GM21576 (cell line): ENCODE data around the gene RFTN1.

Source experiments
- ATAC-seq: cut with Tn5 transposase; IDR thresholded peaks from one replicate; pipeline ENCODE4 v1.9.1; 2021; ENCODE audit warnings: mild to moderate bottlenecking, moderate library complexity; ENCODE audit not compliant: unreplicated experiment

RFTN1 gene

DNA sequence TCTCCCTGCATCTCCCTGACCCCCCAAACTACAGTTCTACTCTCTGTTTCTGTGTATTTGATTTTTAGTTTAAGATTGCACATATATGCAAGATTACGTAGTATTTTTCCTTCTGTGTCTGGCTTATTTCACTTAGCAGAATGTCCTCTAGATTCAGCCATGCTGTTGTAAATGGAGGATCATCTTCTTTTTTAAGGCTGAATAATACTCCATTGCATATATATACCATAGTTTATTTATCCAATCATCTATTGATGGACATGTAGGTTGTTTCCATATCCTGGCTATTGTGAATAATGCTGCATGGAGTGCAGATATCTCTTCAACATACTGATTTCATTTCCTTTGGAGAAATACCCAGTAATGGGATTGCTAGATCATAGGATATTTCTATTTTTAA, 70.8 kb downstream of the RFTN1 start:
- no peak for ATAC-seq

DNA sequence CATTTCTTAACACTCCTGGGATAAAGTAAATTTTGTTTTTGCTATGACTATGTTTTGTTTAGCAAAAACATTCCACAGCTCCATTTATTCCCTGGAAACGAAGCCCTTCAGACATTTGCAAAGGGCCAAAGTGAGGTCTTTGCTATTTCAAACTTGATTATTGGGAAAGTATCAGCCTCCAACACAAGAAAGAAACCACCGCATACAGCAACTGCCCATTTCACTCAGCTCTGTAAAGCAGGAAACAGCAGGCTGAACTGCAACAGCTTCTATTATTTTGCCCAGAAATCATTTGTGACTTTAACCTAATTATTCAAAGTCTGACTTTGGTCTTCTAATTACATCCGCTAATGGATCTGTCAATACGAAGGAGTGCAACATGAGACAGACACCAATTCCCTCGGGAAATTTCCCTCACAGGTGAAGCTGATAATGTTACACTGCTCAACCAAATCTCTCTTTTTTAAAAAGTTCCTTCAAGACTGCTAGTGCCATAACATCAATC, 72.1 kb downstream of the RFTN1 start:
- ATAC-seq: no peak

DNA sequence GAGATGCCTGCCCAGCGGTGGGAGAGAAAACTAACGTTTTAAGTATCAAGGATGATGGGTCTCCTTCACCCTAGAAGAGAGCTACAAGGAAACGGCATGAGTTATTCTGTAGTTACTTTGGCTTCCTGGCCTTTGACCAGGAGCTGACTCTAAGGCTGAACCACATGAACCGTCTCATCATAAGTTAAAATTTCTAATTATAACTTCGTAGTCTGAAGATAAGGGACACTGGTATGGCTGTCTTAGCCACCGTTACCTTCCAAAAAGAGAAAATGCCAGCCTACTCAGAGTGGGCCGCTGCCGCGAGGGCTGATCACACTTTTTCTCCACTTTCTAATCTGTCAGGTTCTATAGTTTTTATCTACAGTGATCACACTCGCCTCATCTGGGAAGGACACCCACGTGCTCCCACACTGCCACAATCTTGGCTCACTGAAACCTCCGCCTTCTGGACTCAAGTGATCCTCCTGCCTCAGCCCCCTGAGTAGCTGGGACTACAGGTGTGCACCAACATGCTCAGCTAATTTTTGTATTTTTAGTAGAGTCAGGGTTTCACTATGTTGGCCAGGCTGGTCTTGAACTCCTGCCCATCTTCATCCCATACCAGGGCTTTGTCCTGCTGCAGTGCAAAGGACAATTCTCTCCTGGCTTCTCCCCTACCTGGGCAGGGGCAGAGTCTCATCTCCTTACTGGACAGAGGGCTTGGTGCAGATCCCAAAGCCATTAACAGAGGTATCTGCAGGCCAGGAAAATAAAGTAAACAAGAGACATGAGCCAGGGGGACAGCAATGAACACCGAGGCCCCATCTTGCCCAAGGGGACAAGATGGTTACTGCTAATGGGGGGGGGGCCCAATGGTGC, 73.4 kb downstream of the RFTN1 start:
- ATAC-seq: no peak

DNA sequence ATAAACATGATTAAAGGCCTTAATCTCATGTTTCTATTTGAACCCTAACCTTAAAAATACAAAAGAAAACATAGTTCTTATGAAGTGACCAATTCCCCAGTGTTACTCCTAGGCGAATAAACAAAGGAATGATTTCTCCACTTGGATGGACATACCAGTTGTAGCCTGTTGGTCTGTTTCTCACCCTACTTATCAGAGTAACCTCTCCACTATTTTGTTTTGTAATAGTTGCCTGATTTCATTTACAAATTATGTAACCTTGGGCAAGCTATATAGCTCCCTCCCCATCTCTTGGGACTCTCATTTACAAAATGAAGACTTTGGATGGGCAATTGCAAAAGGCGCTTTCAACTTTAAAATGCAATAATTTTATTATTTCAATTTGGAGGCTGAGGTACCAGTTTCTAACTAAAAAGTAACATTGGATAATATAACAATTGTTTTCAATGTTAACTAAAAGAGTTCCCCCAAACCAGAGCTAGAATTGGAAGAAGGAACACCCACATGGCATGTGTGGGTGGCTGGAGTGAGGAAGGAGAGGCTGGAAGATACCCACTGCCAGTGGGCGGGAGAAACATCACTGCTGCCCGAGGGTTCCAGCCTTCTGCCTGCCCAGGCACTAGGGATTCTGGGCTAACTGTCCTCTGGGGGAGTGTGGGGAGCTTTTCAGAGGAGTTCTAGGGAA, 74.2 kb downstream of the RFTN1 start:
- no peak for ATAC-seq

DNA sequence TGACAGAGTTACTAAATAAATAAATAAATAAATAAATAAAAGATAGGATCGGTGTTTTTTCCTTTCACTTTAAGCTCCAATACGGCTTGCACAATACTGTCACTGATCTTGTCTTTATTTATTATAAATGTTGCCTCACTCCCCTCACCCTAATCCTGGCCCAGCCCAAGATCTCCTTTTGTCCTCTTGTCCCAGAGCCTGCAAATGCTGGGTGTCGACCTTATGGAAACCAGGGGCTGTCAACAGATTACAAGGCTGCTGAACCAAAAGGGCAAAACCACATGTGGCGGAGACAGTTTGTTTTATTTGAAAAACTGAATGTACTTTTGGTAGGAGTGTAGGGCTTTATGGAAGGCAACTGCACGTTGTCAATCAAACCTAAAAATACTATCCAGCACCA, 75.9 kb downstream of the RFTN1 start:
- no peak for ATAC-seq

DNA sequence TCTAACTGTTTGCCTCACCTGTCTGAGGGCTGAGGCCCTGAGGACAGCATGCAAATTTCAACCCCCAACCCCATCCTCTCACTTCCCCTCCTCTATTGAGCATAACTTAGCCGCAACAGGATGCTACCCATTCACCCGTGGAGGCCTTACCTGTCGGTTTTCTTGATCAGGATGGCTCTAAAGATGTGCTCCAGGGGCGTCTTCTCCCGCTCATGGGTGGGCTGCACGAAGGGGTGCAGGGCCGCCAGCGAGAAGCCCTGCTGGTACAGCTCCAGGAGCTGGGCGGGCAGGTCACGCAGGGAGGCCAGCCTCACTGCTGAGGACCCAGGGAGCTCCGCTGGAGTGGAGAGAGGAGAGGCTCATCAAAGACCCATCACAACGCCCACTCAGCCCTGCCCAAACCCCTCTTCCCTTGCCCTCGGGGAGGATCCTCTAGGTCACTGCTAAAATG, 79.8 kb downstream of the RFTN1 start:
- peak; percentile 82 for ATAC-seq

DNA sequence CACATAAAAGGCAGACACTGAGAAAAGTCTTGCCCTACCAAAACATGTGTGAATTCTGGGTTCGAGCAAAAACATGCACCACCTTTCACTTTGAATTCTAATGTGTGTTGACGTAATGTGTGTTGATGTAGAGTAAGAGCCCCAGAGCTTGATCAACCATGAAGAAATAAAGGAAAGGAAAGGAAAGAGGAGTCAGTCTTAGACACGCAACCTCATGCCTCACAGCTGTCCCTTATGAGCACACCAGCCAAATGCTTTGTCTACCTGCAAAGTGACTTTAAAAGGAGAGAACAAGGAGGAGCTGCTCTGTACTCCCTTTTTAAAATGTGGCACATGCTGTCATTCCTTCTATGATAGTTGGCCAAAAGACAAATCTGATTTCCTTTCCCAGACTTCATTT, 80.8 kb downstream of the RFTN1 start:
- no peak for ATAC-seq

DNA sequence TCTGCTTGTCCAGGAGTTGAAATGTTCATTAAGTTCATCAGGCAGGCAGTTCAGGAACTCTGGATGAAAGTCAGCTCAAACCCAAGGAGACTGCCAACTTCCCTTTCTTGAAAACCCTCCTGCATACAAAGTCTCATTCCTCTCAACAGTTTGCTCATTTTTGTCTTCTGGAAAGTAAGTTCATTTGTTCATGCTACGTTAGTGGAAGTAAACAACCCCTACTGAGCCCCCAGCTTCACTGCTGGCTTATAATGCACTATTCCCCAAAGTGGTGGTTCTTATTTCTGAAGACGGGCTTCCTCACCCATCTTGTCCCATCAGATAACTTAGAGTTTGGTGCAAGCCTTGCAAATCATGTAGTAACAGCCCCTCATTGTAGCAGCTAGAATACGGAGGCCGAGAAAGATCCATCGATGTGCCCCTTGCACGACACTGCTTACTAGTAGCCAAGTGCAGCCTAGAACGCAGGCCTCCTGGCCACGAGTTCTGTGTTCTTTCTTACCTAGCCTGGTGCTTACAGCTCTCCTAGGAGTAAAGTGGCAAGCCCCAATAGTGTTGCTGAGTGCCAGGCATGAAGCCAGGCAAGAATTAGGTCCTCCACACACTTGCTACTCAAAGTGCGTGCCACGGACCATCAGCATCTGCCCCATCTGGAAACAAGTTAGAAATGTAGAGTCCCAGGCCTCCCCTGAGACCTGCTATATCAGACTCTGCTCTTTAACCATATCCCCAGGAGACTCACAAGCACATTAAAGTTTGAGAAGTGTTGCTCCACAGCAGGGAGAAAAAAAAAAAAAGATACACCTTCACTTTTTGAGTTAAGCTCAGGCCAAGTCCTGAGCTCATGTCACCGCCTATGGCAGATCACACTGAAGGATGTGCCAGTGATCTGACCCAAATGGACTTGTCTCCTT, 82.5 kb downstream of the RFTN1 start:
- peak; percentile 52 for ATAC-seq

DNA sequence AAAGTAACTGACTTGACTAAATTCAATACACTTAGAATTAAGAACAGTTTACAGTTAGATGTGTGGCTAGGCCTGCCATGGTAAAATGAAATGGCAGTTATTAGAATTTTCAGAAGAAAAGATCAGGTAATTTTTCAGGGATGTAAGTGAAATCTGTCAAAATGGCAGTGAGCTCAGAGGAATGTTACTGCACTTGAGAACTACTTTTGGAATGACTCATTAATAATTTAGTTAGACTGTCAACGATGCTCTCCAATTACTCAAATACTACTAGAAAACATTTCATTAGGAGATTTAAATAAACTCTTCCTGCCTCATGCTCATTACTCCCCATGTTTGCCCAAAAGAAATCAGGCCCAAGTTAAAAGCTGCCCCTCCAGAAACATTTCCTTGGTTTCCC, 84.4 kb downstream of the RFTN1 start:
- ATAC-seq: no peak

DNA sequence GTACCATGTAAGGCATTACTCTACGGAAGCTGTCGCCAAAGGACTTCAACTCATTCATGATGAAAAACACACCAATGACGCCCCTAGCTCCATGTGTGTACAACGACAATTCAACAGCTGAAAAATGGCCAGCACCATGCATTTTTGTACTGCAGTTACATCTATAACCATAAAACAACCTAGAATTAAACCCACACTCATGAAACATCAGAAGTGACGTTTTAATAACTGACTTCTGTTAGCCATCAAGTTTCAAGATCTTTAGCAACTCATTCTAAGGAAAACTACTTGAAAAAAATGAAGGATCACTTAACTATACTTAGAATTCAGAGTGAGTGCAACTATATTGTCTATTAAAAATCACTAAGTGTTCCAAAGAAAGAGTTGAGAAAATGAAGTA, 84.9 kb downstream of the RFTN1 start:
- ATAC-seq: no peak

DNA sequence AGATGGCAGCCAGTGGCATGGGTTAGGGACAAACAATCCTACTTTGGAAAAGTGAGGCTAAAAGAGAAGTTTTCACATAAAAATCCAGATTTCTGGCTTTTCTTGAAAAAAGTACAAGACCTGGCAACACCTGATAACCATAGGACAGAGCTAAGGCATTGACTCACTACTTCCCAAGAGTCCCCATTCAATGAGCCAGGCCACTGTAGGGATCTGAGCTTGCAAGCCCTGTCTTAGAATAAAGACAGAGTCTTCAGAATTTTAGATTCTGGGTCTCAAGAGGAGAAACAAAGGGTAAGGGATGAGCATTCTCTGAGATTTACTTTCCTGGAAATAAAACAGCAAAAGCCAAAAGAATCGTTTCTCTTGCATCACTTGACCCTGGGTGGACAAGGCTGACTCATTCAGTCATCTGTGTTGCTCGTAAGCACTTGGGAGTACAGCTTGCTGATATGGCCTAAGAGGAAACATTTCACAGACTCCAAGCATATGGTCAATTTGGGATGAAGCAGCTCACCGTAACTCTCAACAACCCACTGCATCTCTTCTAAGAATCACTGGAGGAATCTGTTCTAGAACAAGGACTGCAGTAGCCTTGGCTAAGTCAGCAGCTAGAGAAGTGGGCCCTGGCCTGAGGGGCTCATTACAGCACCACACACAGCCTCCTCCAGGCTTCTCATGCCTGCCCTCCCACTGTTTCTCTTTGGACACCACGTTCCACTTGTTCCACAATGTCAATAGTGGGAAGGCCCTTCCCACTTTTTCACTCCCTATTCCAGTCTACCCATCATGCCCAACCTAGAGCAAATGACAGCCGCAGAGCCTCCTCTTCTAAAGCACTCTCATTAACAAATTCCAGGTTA, 86.2 kb downstream of the RFTN1 start:
- no peak for ATAC-seq

DNA sequence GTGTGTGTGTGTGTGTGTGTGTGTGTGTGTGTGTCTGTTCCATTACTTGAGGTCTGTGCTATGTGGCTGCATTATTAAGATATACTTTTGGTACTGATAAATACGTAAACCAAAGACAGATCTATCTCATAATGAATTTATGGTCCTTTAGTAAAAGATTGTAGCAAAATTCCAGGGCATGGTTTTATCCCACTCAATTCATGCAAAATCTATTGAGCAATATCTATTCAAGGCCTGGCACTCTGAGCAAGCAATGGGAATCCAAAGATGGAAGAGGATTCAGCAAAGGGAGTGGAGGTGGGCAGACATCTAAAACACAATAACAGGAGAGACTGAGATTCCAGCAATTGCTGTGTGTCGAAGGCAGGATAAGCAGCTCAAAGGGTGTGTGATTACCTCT, 86.8 kb downstream of the RFTN1 start:
- no peak for ATAC-seq

DNA sequence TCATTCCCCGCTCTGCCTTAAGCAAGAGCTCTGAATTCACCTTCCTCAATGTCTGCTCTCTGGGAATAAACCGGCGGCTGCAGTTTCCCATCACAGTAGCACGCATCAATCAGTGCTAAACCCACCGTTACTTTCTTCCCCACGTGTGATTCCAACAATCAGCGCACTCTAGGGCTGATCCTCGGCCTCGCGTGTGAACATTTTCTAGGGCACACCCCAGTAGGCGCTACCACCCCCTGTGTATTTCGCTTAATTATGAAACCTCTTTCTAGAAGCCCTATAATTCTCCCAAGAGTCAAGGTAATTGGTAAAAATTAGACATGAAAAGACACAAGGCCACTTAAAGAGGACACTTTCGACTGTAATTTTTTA, 87.5 kb downstream of the RFTN1 start:
- ATAC-seq: no peak

DNA sequence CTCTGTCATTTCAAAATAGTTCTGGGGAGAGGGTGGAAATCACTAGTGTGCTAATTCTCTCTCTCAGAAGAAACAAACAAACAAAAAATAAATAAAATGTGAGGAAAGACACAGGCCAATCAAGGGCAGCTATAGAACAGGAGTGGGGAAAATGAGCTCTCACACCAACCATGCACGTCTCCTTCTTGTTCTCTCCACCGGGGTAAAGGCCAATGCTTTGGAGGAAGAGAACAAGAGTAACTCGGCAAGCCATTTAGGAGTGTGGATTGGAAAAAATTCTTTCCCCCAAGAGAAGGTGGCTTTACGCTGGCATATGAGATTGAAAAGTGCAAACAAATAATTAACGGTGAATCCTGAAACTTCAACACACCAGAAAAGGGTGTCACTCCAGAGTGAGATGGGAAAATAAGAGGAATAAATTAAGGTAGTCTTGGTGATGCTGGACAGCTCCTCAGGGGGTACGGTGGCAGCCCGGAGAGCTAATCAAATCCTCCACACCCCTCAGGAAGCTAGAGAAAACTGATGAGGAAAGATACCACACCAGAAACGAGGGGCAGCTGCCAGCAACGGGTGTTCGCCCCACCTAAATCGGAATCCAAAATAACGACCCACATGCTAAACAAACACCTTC, 88.0 kb downstream of the RFTN1 start:
- ATAC-seq: no peak

DNA sequence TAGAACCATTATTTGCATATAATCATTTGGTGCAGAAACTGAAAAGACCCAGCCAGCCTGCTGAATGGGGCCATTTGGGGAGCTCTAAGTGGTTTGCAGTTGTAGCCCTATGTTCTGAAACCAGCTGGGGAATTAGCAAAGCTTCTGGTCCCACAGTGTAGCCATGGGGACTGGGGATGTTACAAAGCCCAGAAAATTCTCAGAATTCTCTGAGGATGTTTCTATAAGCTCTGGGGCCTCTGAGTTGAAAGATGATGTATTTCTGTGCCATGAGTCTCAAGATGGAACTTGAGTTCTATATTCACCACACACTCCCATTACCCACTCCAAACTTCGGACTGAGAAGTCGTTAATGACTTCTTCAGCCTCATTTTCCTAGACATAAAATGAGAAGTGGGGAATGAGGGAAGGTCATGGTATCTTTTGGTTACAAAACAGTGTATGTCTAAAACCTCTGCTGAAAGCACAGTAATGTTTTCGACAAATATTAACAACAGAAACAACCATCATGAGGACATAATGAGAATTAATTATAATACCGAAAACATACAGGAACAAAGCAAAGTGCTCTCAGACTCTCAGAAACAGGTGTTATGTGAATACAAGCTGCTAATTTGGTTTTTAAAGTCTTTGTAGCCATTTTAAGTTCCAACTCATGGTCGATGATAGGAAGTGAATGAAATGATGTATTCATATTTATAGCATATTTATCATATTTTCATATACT, 89.4 kb downstream of the RFTN1 start:
- peak; percentile 86 for ATAC-seq

DNA sequence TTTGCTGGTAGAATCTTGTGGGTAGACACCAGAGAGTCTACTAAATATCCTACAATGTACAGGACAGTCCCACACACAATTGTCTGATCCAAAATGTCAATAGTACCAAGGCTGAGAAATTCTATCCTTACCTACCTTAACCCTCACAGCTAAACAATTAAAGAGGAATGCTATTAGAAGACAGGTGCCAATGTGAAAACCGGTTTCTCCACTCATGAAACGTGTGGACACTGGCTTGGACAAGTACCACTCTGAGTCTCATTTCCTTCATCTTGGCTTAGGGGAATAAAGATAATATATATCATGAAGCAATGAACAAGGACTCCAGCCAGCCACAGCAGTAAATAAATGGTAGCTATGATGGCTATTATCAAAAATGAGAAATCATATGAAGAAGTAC, 90.2 kb downstream of the RFTN1 start:
- no peak for ATAC-seq

DNA sequence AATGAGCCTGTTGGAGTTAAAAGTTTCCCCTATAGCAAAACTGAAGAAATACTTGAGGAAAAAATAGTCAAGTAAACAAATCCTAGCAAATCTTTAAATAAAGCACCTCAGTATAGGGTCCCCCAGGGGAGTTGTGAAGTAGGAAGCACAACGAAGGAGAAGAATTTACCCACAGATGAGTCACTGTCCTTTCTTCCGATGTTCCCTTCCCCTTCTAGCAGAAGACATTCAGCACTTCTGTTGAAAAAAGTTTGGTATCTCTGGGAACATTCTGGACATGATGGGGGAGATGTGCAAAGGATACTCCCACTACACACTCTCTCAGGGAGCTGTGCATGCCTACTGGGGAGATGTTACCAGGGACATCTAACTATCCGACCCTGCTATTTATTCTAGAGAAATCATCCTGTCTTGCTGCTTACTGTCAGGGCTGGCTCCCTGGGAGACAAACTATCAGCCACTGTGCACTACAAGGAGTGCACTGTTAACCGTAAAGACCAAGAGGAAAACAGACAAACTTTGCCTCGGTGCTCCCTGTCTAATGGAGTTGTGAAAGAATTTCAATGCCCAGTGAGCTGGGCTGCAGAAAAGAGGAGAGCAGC, 93.8 kb downstream of the RFTN1 start:
- no peak for ATAC-seq

DNA sequence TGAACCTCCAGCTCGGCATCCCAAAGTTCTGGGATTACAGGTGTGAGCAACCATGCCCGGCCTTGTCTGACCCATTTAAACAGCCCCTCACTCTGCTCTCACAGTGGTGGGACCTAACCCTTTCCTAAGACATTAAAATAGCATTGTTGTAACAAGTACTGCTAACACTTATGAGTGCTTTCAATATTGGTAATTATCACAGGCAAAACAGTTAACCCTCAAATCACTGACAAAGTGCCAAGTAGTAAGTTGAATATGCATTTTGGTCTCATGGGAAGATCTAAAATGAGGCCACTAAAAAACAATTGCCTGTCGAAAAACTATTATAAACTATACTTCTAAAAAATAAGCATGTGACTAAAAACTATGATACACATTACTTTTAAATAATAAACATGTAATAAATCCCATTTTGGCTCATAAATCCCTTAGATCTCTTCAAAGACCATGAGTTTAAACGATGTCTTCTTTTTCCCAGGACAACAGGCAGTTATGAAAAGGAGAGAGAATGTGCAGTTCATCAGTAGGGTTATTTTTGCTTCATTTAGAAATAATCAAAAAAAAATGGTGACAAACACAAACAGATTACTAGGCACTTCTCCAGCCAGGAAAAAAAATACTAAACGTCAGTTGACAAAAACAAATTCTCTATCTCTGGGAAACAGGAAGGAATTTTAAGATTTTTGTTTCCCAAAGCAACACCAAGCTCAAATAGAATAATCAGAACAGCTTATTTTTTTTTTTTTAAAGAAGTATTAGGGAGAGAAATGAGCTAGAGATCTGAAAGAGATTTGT, 95.4 kb downstream of the RFTN1 start:
- no peak for ATAC-seq
